HCT116 (cell line): ENCODE data around the gene CCSER1. TPM values are rescaled to one million over a fixed set of nuclear protein-coding genes. Genes with fewer than 3 reads are reported as not detected.

ENCODE experiments used
- ATAC-seq: fragments of 200-7000 bp; cut with Tn5 transposase; 2 replicates; pipeline ENCODE4 v1.9.1; 2020; ENCODE audit warnings: mild to moderate bottlenecking, moderate library complexity
- BruUV-seq: library from RNA; stranded (reverse); fragments of 400-500 nt; replicated peaks from 2 replicates; lab custom pipeline; 2021; lab: Mats Ljungman, UMichigan
- CTCF ChIA-PET: fragments of 300-600 bp; sonication (Branson Sonifier 250); formaldehyde crosslinking; loops from one replicate; lab custom pipeline; 2021; ENCODE audit warnings: antibody characterized with exemption; lab: Charles Lee
- POLR2A ChIA-PET: fragments of 300-600, 350-600 bp; sonication (Branson Sonifier 250); formaldehyde crosslinking; loops from one replicate; lab custom pipeline; 2021; ENCODE audit warnings: antibody characterized with exemption; lab: Charles Lee
- RAD21 ChIA-PET, 2 experiments: fragments of 300-600 bp; sonication (Branson Sonifier 250); formaldehyde crosslinking; loops; one replicate each; lab custom pipeline; 2023; ENCODE audit warnings: low total read pairs in 2 of 2; ENCODE audit not compliant: uncharacterized antibody in 2 of 2, unreplicated experiment in 2 of 2, low non-redundant PET in 1 of 2; lab: Charles Lee
- DNase-seq: peaks from one replicate; pipeline ENCODE4 v3.0.0-alpha.2; 2010; ENCODE audit warnings: low read depth, low spot score
- H2AFZ ChIP-seq: fragments of 200-600 bp; shearing (Covaris generic), sonication (generic); 2 replicates; pipeline ENCODE4 v1.6.1; 2017; ENCODE audit warnings: low read depth, mixed run types, mixed read lengths, antibody characterized with exemption, low read length; ENCODE audit not compliant: poor library complexity, severe bottlenecking
- H3K27ac ChIP-seq: 2 replicates; pipeline ENCODE4 v1.5.1; 2012; ENCODE audit warnings: low read depth, low read length
- H3K27me3 ChIP-seq: fragments of 200-600 bp; sonication (generic); 2 replicates; pipeline ENCODE4 v1.6.1; 2016; ENCODE audit warnings: mixed run types, low read length, mixed read lengths; ENCODE audit not compliant: insufficient read depth
- H3K36me3 ChIP-seq, 2 experiments: fragments of 200-500 bp in 1 of 2; fragments of 200-600 bp in 1 of 2; sonication (Bioruptor generic) in 1 of 2; sonication (generic) in 1 of 2; 2 replicates each; pipeline versions ENCODE4 v1.5.1 to v1.6.1; 2014 to 2016; ENCODE audit warnings: low read length in 2 of 2, inconsistent platforms in 1 of 2, mixed read lengths in 1 of 2, mixed run types in 1 of 2; ENCODE audit not compliant: insufficient read depth in 2 of 2, control insufficient read depth in 1 of 2
- H3K4me1 ChIP-seq, 2 experiments: fragments of 200-600 bp in 1 of 2; sonication (generic) in 1 of 2; 2 replicates each; pipeline versions ENCODE4 v1.5.1 to v1.6.1; 2012 to 2017; ENCODE audit warnings: low read length in 2 of 2, inconsistent platforms in 1 of 2, mild to moderate bottlenecking in 1 of 2, mixed read lengths in 1 of 2, mixed run types in 1 of 2, moderate library complexity in 1 of 2; ENCODE audit not compliant: insufficient read depth in 2 of 2, control insufficient read depth in 1 of 2
- H3K4me2 ChIP-seq: fragments of 200-600 bp; sonication (generic); 2 replicates; pipeline ENCODE4 v1.6.1; 2017; ENCODE audit warnings: mixed run types, low read length, mixed read lengths
- H3K4me3 ChIP-seq, 2 experiments: fragments of 200-600 bp in 1 of 2; sonication (generic) in 1 of 2; replicated peaks in 1 of 2; 2 replicates each; pipeline ENCODE4 v1.5.1; 2011 to 2016; ENCODE audit warnings: low read length in 2 of 2, control low read depth in 1 of 2, low read depth in 1 of 2, mild to moderate bottlenecking in 1 of 2, mixed read lengths in 1 of 2, mixed run types in 1 of 2
- H3K79me2 ChIP-seq: fragments of 200-600 bp; sonication (generic); 2 replicates; pipeline ENCODE4 v1.6.1; 2017; ENCODE audit warnings: mild to moderate bottlenecking, mixed run types, low read length, moderate library complexity, mixed read lengths; ENCODE audit not compliant: insufficient read depth
- H3K9ac ChIP-seq: fragments of 200-600 bp; sonication (generic); 2 replicates; pipeline ENCODE4 v1.6.1; 2016; ENCODE audit warnings: low read length, mixed read lengths
- H3K9me2 ChIP-seq: fragments of 200-600 bp; sonication (generic), shearing (Covaris generic); 2 replicates; pipeline ENCODE4 v1.6.1; 2017; ENCODE audit warnings: mixed run types, mild to moderate bottlenecking, moderate library complexity; ENCODE audit not compliant: insufficient read depth
- H3K9me3 ChIP-seq, 2 experiments: fragments of 200-500 bp in 1 of 2; fragments of 200-600 bp in 1 of 2; sonication (Bioruptor generic) in 1 of 2; sonication (generic) in 1 of 2; 2 replicates each; pipeline ENCODE4 v1.6.1; 2014 to 2017; ENCODE audit warnings: low read length in 2 of 2, mixed read lengths in 2 of 2, inconsistent platforms in 1 of 2, low read depth in 1 of 2, mild to moderate bottlenecking in 1 of 2, mixed run types in 1 of 2, moderate library complexity in 1 of 2; ENCODE audit not compliant: control insufficient read depth in 1 of 2, insufficient read depth in 1 of 2
- H4K20me1 ChIP-seq: fragments of 200-600 bp; sonication (generic), shearing (Covaris generic); 2 replicates; pipeline ENCODE4 v1.6.1; 2017; ENCODE audit warnings: mixed run types, mild to moderate bottlenecking, moderate library complexity; ENCODE audit not compliant: insufficient read depth
- CBX3 ChIP-seq: IDR thresholded peaks from 2 replicates; pipeline ENCODE4 v1.6.1; 2012; ENCODE audit warnings: low read depth
- EZH2phosphoT487 ChIP-seq: fragments of 200-600 bp; IDR thresholded peaks from 2 replicates; pipeline ENCODE4 v1.6.1; 2018; ENCODE audit warnings: antibody characterized with exemption, borderline replicate concordance
- JUND ChIP-seq: IDR thresholded peaks from 2 replicates; pipeline ENCODE4 v1.6.1; 2012
- RAD21 ChIP-seq: IDR thresholded peaks from 2 replicates; pipeline ENCODE4 v1.6.1; 2012; ENCODE audit warnings: low read depth, mild to moderate bottlenecking
- SIN3A ChIP-seq: IDR thresholded peaks from 2 replicates; pipeline ENCODE4 v1.6.1; 2012; ENCODE audit warnings: low read depth
- SP1 ChIP-seq: IDR thresholded peaks from 2 replicates; pipeline ENCODE4 v1.6.1; 2012; ENCODE audit warnings: low read depth
- YY1 ChIP-seq: IDR thresholded peaks from 2 replicates; pipeline ENCODE4 v1.6.1; 2011; ENCODE audit warnings: low read length, low read depth, moderate library complexity, mild to moderate bottlenecking; ENCODE audit not compliant: insufficient replicate concordance; ENCODE audit errors: extremely low read depth
- ZNF274 ChIP-seq: fragments of 200-500 bp; sonication (Bioruptor generic); IDR thresholded peaks from 2 replicates; pipeline ENCODE4 v1.6.1; 2014; ENCODE audit warnings: mild to moderate bottlenecking, low read depth, low read length, inconsistent platforms
- intact Hi-C: fragments of 100-400 bp; cut with micrococcal nuclease; formaldehyde crosslinking; loops from 2 replicates; pipeline ENCODE4 v1.10.0; 2022
- total RNA-seq: library from RNA; stranded (reverse); gene quantifications from one replicate; pipeline ENCODE4 v1.2.1, GENCODE V29; 2021; ENCODE audit not compliant: unreplicated experiment
- TF ChIP-seq, protein P1 (sequence below): IDR thresholded peaks from 2 replicates; pipeline ENCODE4 v1.6.1; 2011; ENCODE audit warnings: mild to moderate bottlenecking, low read length, moderate library complexity; ENCODE audit not compliant: insufficient replicate concordance; ENCODE audit errors: extremely low read depth
- TF ChIP-seq, protein P2 (sequence below): IDR thresholded peaks from 2 replicates; pipeline ENCODE4 v1.6.1; 2012
- TF ChIP-seq, protein P3 (sequence below), 3 experiments: fragments of 200-600 bp in 1 of 3; sonication (generic) in 1 of 3; IDR thresholded peaks in 2 of 3; conservative IDR thresholded peaks in 1 of 3; 2 replicates each; pipeline ENCODE4 v1.5.1; 2012 to 2017; ENCODE audit warnings: low read depth in 2 of 3, low read length in 2 of 3, antibody characterized with exemption in 1 of 3, borderline replicate concordance in 1 of 3, control low read depth in 1 of 3, mild to moderate bottlenecking in 1 of 3, mixed read lengths in 1 of 3, mixed run types in 1 of 3, moderate library complexity in 1 of 3; ENCODE audit not compliant: insufficient read depth in 1 of 3
- TF ChIP-seq, protein P4 (sequence below): IDR thresholded peaks from 2 replicates; pipeline ENCODE4 v1.6.1; 2012

Gene CCSER1
- total RNA-seq, 1 experiment from 2014 or later: 6.7 TPM

DNA sequence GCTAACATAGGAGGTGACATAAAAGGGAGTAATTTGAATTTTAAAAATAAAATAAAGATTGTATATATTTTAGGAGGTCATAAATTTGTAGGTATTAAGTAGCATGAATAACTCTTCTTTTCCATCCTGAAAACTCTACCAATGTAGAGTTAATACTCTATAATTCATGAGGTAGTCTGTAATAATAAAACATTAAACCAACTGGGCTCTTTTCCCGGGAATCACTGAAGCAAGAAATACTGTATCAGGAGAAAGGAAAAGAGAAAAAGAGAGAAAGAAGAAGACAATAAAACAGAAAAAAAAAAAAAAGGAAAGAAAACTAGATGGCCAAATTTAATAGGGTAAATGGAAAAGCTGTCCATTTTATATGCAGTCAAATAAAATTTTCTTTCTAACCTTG, 984.4 kb downstream of the CCSER1 start (continued):
- TF ChIP-seq, protein P1, sequence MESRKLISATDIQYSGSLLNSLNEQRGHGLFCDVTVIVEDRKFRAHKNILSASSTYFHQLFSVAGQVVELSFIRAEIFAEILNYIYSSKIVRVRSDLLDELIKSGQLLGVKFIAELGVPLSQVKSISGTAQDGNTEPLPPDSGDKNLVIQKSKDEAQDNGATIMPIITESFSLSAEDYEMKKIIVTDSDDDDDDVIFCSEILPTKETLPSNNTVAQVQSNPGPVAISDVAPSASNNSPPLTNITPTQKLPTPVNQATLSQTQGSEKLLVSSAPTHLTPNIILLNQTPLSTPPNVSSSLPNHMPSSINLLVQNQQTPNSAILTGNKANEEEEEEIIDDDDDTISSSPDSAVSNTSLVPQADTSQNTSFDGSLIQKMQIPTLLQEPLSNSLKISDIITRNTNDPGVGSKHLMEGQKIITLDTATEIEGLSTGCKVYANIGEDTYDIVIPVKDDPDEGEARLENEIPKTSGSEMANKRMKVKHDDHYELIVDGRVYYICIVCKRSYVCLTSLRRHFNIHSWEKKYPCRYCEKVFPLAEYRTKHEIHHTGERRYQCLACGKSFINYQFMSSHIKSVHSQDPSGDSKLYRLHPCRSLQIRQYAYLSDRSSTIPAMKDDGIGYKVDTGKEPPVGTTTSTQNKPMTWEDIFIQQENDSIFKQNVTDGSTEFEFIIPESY: no peak
- TF ChIP-seq EZH2phosphoT487: no peak
- no peak for TF ChIP-seq JUND
- TF ChIP-seq CBX3: no peak
- no peak for TF ChIP-seq SIN3A

DNA sequence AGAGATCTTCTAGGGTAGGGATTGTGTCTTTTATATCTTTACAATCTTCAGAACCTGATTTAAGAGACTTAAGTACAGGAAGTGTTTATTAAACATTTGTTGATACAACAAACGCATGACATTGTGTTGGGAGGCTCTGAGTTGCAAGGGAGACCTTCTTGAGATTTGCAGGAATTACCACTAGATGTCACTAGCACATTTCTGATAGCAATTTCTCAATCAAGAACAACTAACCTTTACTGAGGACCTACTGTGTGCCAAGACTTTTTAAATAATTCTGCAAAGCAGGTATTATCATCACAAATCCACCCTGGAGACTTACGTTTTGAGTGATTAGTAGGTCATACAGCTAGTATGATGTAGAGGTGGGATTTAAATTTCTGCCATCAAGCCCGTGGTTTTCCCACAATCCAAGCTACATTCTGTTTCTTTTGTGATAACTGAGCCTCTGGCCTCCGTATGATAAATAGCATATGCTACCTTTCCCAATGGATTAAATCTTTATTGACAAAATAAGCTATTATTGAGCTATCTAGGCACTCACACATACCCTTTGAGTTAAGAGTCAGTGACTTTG, 986.0 kb downstream of the CCSER1 start:
- H3K27ac ChIP-seq: no peak overlapping the region
- no TSS peak for BruUV-seq
- TF ChIP-seq RAD21 (peak; percentile 73), SP1 (no peak), YY1 (no peak), ZNF274 (no peak), SIN3A (no peak)
- TF ChIP-seq, protein P2, sequence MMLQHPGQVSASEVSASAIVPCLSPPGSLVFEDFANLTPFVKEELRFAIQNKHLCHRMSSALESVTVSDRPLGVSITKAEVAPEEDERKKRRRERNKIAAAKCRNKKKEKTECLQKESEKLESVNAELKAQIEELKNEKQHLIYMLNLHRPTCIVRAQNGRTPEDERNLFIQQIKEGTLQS: no peak
- TF ChIP-seq, protein P3, sequence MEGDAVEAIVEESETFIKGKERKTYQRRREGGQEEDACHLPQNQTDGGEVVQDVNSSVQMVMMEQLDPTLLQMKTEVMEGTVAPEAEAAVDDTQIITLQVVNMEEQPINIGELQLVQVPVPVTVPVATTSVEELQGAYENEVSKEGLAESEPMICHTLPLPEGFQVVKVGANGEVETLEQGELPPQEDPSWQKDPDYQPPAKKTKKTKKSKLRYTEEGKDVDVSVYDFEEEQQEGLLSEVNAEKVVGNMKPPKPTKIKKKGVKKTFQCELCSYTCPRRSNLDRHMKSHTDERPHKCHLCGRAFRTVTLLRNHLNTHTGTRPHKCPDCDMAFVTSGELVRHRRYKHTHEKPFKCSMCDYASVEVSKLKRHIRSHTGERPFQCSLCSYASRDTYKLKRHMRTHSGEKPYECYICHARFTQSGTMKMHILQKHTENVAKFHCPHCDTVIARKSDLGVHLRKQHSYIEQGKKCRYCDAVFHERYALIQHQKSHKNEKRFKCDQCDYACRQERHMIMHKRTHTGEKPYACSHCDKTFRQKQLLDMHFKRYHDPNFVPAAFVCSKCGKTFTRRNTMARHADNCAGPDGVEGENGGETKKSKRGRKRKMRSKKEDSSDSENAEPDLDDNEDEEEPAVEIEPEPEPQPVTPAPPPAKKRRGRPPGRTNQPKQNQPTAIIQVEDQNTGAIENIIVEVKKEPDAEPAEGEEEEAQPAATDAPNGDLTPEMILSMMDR (IDR thresholded peaks at IDR 0.05 in 2 of 3, conservative IDR thresholded peaks at IDR 0.05 in 1 of 3; ENCODE audit: borderline replicate concordance in 1 of 3, insufficient read depth in 1 of 3, low read depth in 2 of 3, low read length in 2 of 3): peak; percentile 22 to 76 (median 61); a peak in 4 of 6 replicates
- TF ChIP-seq, protein P4, sequence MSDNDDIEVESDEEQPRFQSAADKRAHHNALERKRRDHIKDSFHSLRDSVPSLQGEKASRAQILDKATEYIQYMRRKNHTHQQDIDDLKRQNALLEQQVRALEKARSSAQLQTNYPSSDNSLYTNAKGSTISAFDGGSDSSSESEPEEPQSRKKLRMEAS: no peak
- TF ChIP-seq, protein P1: no peak
- TF ChIP-seq, all 23 proteins: peak for 2
- Histone ChIP-seq H2AFZ (peak overlapping the region; percentile 54), H3K9me2 (no peaks in the 10 kb centered on the region), H3K4me2 (no peak overlapping the region), H3K9me3 (no peaks in the 10 kb centered on the region), H3K36me3 (no peaks in the 10 kb centered on the region), H3K4me3 (no peak overlapping the region), H3K27me3 (no peaks in the 10 kb centered on the region), H3K4me1 (no peaks in the 10 kb centered on the region), H3K9ac (no peak overlapping the region), H3K79me2 (no peaks in the 10 kb centered on the region), H4K20me1 (no peaks in the 10 kb centered on the region)
- peak; percentile 53; the same call in 1 of the 2 replicates for ATAC-seq
- CTCF ChIA-PET: interaction anchor here (1.3 to 2.3 kb wide), 3 partner anchors 10 to 1051 kb away, joined by 3 to 13 read pairs (median 3); no protein-coding TSS in a partner anchor
- intact Hi-C loops: no loop called here
- DNase-seq: peak; percentile 28
- RAD21 ChIA-PET: interaction anchor here in 1 of 2 experiments (0.7 kb wide), 1 partner anchor 694 kb away, joined by 3 read pairs; no protein-coding TSS in a partner anchor
- POLR2A ChIA-PET: interaction anchor here (0.6 kb wide), 1 partner anchor 454 kb away, joined by 3 read pairs; no protein-coding TSS in a partner anchor
